ENCODE results near the gene PARD6G.
A peak's percentile ranks its signal among the peaks of the same experiment; 100 is the strongest.

The PARD6G gene

DNA sequence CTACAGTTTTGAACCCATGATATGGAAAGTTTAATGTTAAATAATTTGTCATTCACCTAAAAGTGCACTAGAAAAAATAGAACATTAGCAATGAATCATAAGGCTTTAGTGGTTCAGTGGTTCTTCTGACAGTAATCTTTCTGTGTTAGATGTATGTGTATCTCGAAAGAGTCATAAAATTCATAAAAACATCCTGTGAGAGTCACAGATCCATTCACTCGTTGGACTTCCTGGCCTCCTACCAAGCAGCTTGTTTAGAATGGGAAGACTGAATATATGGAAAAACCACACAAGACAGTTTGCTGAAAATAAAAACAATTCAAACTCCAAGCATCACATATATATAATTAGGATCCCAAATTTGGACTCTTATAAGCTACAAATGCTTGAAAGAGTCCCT, 103.4 kb downstream of the PARD6G start:
- DNase-seq, result no peak

DNA sequence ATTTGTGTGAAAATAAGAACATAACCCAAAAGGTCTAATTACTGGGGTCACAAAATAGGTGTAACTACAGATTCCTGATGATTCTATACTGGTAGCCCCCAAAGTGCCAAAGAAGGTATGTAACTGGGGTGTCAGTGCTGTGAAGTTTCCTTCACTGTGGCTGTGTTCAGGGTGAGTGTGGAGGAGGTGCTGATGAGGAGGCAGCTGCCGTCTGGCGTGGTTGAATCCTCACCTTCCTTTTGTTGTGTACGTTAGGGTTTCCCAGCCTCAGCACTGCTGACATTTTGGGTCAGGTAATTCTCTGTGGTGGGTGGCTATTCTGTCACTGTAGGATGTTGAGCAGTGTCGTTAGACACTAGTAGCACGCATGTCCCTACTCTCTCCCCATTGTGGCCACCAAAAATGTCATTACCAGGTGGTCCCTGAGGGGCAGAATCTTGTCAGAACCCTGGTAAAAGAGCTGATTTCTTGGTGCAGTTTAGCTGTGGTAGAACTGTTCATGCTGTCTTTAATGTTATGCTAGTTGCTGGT, 106.8 kb downstream of the PARD6G start:
- DNase-seq, result no peak

DNA sequence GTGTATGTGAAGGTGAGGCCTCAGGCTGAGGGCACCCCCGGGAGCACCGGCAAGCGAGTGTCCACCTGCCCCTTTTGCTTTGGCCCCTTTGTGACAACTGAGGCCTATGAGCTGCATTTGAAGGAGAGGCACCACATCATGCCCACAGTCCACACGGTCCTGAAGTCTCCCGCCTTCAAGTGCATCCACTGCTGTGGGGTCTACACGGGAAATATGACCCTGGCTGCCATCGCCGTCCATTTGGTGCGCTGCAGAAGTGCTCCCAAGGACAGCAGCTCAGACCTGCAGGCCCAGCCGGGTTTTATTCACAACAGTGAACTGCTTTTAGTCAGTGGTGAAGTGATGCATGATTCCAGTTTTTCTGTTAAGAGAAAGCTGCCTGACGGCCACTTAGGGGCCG, 109.3 kb downstream of the PARD6G start:
- DNase-seq, result no peak

DNA sequence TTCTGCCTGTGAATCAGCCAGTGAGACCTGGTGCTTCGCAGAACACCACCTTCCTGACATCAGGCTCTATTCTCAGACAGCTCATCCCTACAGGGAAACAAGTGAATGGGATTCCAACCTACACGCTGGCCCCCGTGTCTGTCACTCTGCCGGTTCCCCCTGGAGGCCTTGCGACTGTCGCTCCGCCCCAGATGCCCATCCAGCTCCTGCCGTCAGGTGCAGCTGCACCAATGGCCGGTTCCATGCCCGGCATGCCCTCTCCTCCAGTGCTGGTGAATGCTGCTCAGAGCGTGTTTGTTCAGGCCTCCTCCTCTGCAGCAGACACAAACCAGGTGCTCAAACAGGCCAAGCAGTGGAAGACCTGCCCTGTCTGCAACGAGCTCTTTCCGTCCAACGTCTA, 110.2 kb downstream of the PARD6G start:
- no peak for DNase-seq

DNA sequence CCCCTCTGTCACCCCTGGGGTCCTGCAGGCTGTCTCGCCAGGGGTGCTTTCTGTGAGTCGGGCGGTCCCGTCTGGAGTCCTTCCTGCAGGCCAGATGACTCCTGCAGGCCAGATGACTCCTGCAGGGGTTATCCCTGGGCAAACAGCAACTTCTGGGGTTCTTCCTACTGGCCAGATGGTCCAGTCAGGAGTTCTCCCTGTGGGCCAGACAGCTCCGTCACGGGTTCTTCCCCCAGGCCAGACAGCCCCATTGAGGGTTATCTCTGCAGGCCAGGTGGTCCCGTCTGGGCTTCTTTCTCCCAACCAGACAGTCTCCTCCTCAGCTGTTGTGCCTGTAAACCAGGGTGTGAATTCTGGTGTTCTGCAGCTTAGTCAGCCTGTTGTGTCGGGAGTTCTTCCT, 110.6 kb downstream of the PARD6G start:
- DNase-seq, result no peak

DNA sequence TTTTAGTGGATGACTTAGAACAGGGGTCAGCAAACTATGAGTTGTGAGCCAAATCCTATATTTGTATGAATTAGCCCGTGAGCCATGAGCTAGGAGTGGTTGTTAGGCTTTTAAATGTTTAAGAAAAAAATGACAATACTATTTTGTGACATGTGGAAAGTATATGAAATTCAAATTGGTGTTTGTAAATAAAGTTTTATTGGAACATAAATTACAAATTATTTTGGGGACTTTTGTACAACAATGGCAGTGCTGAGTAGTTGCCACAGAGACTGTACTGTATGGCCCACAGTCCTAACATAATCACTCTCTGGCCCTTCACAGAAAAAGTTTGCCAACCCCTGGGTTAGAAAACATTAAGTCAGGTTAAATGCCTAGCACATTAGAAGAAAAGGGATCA, 112.2 kb downstream of the PARD6G start:
- no peak for DNase-seq

DNA sequence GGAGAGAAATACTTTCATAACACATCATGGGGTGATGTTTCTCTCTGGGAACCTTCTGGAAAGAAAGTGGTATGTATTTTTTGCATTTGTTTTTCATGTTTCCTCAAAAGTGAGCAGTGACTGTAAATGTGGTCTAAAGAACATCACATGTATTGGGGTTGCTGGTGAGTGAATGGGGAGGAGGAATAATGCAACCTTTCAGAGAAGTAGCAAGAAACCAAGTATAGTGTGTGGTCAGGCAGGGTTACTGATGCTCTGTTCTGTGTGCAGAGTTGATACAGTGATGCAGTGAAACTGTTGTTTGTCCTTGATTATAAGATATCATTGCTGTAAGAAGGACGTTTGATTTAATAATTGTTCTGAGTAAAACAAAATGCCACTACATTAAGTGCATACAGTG, 114.2 kb downstream of the PARD6G start:
- DNase-seq, result no peak

DNA sequence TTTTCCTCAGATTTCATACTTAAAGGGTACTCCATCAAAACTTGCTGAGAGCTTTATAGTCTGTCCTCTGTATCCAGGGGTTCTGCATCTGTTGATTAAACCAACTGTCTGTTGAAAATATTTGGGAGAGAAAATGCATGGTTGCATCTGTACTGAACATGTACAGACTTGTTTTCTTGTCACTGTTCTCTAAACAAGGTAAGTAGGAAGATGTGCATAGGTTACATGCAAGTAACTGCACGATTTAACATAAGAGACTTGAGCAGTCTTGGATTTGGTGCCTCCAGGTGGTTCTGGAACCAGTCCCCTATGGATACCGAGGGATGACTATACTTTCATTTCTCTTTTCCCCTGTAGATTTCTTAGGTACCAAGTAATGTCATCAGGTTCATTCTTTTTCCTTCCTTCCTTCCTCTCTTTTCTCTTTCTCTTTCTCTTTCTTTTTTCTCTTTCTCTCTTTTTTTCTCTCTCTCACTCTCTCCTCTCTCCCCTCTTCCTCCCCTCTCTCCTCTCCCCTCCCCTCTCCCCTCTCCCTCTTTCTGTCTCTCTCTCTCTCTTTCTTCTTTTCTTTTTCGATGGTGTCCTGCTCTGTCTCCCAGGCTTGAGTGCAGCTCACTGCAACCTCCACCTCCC, 115.0 kb downstream of the PARD6G start:
- no peak for DNase-seq

DNA sequence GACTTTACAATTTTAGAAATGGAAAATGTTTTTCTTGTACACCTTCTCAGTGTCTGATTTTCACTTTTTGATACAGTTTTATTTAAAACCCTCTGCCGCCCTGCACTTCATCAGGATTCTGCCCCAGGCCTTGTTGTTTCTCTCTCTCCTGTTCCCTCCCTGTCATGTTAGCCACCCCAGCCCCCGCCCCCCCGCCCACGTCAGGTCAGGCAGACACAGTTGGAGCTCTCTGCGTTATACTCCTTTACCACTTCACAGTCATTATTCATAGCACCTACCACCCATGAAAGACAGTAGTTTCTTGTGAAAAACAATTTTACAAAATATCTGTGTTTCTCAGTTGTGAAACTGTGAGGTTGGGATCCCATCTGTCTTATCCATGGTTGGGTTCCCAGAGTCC, 116.8 kb downstream of the PARD6G start:
- no peak for DNase-seq

DNA sequence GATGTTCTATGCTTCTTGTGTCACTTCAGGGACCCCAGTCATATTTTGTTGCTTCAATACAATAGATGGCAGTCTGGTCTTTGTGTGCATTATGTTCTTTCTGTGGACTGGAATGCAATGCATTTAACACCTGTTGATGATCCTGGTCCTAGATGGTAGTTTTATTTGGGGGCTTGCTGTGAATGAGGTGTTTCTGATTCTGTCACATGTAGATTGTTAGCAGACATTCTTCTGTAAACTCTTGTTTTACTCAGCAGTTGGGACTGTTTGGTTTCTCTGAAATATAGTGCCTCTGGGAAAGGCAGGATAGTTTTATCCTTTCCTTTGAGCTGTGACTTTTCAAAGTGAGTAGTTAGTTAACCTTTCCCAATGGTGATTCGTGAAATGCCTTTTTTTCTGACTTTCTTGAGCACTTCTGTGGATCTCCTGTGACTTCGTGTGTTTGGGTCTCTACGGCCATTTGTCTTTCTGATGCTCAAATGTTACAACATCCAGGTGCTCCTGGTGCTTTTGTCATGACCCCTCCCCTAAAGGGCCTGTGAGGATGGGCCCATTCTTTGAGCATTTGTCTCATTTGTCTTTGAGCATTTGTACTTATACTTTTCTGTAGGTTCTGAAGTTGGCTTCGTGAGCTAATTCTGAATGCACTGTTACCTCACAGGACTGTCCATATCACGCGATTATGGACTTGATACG, 117.5 kb downstream of the PARD6G start:
- no peak for DNase-seq

DNA sequence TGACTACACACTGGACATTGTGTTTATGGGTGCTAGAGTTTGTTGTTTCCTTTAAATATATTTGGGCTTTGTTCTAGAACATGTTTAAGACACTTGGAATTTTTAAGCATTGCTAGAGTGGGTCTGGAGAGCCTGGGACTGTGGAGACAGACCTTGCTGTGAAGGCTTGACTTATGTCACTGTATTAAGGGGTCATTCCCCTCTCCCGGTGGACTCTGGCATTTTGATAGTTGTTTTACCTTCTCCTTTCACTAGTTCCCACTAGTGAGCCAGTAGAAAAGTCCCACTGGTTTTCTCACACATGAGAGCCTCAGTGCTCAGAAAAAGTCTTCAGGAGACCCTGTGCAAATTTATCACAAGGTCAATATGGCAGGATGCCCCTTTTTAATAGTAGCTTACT, 119.7 kb downstream of the PARD6G start:
- DNase-seq, result no peak

DNA sequence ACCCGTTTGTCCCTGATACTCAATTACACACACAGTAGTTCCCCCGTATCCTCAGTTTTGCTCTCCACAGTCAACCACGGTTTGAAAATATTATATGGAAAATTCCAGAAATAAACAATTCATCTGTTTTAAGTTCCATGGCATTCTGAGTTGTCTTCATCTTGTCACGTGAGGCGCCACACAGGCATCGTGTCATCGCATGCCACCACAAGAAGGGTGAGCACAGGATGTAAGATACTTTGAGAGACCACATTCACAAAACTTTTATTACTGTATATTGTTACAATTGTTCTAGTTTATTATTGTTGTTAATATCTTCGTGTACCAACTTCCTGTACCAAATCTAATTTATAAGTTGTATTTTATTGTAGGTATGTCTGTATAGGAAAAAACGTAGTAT, 120.5 kb downstream of the PARD6G start:
- DNase-seq, result no peak

DNA sequence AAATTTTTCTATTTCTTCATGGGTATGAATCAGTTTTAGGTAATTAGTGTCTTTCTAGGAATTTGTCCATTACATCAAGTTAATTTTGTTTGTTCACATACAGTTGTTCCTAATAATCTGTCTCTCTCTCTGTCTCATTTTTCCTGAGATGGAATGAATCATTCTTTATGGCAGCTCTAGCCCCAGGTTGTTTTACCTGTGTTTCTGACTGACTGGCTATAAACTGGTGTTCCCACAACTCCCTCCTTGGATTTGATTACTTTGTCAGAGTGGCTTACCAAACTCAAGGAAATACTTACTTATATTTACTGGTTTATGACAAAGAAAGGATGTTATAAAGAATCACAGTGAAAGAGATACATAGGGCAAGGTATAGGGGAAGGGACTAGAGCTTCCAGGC, 123.2 kb downstream of the PARD6G start:
- no peak for DNase-seq

DNA sequence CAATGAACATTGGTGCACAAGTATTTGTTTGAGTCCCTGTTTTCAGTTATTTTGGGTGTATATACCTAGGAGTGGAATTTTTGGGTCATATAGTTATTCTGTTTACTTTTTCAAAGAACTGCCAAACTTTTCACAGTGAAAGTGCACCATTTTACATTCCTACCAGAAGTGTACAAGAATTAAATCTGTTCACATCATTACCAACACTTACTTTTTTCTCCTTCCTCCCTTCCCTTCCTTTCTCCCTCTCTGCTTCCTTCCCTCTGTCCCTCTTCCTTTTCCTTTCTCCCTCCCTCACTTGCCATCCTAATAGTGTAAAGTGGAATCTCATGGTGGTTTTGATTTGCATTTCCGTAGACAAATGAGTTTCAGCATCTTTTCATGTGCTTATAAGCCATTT, 126.4 kb downstream of the PARD6G start:
- DNase-seq, result no peak

DNA sequence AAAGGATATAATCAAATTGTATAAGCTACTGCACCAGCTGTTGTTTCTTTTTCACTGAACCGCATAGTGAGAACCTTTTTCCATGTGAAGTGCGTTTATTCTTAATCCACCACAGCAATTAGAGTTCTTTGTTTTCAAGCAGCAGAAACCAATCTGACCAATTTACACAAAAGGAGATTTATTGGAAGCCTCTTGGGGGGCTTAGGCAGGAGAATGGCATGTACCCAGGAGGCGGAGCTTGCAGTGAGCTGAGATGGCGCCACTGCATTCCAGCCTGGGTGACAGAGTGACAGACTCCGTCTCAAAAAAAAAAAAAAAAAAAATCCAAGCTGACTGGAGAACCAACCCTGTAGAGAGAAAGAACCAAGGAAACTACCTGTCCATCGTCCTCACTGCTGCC, 128.2 kb downstream of the PARD6G start:
- no peak for DNase-seq

DNA sequence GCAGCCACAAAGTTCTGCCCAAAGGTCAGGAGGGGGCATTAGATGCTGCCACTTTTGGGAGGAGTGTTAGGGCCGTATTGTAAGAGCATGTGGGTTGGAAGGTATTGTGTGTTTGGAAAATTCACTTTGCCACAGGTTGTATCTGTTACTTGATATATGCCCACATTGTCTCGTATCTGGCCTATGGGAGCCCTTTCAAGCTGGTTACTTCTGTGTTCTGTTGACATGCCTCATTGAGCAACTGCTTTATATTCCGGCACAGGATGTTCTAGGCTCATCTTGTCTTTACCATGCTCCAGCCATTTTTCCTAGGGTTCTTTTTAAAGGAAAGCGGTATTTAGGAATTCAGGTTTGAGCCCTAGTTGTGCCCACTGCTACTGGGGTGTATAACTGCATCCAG, 132.3 kb downstream of the PARD6G start:
- DNase-seq, result no peak

DNA sequence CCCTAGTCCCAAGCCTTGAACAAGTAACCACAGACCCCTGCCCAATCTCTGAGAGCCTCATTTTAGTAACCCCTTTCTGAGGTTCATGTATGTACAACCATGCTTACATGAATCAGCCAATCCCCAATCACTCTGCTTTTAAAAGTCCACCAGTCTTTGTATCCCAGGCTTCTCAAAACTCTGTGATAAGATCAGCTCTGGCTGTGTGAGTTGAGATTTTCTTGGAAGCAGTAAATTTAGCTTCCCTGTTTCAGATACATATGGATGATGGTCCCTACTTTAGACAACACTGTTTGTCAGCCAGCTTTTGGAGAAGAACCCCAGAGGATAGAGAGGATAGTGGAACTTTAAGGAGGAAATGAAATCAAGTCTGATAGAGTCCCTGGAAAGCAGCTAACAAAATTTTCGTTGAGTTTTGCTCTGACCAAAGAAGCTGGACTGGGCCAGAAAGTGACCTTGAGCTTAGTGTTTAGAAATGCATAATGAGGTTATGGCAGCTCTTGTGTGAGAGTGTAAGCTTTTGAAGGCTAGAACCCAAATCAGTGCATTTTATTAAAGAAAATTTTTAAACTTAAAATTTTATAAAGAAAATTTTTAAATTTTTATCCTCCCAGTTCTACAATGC, 134.6 kb downstream of the PARD6G start:
- DNase-seq, result no peak

DNA sequence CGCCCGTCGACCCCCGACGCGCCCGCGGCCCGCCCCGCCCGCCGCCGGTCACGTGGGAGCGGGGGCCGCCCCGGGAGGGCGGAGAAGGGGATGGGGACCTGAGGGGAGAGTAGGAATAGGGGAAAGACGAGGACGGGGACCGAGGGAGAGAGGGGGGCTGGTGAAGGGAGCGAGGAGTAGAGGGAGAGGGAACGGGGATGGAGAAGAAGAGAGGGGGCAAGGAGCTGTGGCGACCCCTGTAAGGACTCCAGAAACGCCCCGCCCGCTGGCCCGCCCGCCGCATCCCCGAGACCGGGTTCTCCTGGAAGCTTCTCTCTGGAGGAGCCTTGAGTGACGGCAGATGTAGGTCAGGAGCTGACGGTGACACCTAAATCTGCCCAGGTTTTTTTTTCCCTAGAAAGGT, 137.6 kb downstream of the PARD6G start:
- DNase-seq, result peak; percentile 58

DNA sequence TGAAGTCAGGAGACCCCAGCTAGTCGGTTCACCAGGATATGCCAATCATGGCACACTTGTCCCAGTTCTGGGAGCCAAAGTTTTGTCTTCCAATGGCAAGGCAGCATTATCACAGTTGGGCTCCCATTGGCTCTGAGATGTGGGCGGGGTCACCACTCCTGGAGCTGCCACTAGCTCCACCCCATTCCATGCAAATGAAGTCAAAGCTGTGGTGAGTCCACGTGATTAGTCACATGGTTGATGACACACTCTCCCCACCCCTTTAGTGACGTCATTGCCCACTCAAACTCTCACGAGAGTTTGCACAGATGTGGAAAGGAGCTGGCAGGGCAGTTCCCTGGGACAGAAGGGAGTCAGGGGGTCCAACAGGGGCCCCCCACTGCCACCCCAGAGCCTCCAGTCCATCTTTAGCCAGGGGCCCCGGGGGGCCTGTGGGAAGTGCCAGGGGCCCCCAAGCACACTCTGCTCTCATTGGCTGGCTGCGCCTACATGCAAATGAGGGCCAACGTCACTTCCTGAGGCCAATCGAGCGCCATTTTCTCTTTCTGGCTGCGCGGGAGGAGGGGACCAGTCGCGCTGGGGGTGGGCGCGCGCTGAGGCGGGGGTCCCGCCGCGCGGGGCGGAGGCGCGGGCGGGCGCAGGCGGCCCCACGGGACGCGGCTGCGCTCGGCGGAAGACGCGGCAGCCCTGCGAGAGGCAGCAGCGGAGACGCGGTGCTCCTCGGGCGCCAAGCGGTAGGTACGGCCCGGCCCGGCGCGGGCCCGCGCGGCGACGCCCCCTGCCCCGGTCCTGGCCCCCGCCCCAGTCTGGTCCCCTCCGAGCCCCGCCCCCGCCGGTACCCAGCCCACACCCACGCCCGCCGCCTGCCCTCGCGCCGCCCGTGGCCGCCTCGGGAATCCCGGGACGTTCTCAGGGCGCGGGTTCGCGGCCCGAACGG, 138.3 kb downstream of the PARD6G start, which contains the start of gene ADNP2:
Gene ADNP2, plus strand, starts transcription at position 524 of the 937 bp plus-strand sequence. CDS start 8,281 bp downstream, outside the sequence.
- peak; percentile 86 for DNase-seq

DNA sequence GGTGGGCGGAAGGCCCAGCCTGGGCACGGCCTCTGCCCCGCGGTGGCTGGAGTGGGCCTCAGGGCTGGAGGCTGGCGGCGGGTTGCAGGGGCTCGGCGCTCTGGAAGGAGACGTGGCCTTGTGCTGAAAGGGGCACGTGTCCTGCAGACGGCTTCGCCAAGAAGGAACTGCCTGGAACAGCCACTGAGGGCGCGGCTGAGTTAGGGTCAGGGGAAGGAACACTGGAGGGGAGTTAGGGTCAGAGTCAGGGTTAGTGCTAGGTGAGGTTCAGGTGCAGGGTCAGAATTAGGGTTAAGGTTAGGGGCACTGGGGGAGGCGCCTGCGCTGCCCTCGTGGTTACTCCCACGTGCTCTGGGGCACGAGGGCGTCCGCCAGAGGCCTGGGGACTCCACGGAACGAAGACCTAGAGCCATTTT, 139.2 kb downstream of the PARD6G start:
- DNase-seq, result no peak

DNA sequence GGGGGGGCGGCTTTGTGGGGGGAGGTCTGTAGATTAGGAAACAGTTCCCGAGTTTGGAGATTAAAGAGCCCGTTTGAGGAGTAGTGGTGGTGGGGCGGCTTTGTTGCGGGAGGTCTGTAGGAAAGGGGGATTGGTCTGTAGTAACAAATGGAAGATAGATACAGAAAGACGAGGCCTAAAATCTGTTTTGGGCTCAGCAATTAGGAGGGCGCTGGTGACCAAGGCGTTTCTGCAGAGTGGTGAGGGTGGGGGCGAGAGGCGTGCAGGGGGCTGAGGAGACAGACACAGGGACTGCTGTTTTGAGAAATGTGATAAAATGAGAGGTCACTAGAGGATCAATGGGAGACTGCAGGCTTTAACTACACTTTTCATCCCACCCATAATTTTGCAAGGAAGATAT, 139.9 kb downstream of the PARD6G start:
- DNase-seq, result no peak
